ENCODE results near the gene HOXC9.

DNA sequence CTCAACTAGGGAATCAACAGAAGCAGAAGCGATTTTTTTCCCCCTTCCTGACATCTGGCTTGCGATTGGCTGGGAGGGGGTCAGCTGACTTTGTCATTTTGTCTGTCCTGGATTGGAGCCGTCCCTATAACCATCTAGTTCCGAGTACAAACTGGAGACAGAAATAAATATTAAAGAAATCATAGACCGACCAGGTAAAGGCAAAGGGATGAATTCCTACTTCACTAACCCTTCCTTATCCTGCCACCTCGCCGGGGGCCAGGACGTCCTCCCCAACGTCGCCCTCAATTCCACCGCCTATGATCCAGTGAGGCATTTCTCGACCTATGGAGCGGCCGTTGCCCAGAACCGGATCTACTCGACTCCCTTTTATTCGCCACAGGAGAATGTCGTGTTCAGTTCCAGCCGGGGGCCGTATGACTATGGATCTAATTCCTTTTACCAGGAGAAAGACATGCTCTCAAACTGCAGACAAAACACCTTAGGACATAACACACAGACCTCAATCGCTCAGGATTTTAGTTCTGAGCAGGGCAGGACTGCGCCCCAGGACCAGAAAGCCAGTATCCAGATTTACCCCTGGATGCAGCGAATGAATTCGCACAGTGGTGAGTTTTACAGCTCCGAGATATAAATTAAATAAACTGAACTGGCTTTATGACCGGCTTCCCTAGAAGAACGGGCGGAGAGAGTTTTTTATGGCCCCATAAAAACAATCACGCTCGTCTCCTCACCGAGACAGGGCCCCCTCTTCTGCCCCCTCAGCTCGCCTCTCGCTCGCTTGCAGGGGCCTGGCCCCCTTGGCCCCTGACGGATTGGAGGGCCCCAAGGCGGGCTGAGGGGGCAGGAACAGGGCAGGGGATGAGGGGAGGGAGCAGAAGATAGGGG, 28.6 kb downstream of the HOXC9 start, which contains the start of gene HOXC6:
- TF ChIP-seq NFYB (CRISPR knock-in tag; conservative IDR thresholded peaks at IDR 0.05; ENCODE audit: low read depth) (no peak), KAT7 (CRISPR knock-in tag; IDR thresholded peaks at IDR 0.05; ENCODE audit: borderline replicate concordance) (no peak), IRF2 (CRISPR knock-in tag; IDR thresholded peaks at IDR 0.05; ENCODE audit: borderline replicate concordance, low read depth) (no peak), ESRRA (CRISPR knock-in tag; IDR thresholded peaks at IDR 0.05; ENCODE audit: borderline replicate concordance) (no peak), NR1H2 (CRISPR knock-in tag; IDR thresholded peaks at IDR 0.05) (no peak), TP53 (CRISPR knock-in tag; IDR thresholded peaks at IDR 0.05) (no peak)
- TF ChIP-seq, protein P1, sequence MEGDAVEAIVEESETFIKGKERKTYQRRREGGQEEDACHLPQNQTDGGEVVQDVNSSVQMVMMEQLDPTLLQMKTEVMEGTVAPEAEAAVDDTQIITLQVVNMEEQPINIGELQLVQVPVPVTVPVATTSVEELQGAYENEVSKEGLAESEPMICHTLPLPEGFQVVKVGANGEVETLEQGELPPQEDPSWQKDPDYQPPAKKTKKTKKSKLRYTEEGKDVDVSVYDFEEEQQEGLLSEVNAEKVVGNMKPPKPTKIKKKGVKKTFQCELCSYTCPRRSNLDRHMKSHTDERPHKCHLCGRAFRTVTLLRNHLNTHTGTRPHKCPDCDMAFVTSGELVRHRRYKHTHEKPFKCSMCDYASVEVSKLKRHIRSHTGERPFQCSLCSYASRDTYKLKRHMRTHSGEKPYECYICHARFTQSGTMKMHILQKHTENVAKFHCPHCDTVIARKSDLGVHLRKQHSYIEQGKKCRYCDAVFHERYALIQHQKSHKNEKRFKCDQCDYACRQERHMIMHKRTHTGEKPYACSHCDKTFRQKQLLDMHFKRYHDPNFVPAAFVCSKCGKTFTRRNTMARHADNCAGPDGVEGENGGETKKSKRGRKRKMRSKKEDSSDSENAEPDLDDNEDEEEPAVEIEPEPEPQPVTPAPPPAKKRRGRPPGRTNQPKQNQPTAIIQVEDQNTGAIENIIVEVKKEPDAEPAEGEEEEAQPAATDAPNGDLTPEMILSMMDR (IDR thresholded peaks at IDR 0.05), result no peak
- TF ChIP-seq, protein P2, sequence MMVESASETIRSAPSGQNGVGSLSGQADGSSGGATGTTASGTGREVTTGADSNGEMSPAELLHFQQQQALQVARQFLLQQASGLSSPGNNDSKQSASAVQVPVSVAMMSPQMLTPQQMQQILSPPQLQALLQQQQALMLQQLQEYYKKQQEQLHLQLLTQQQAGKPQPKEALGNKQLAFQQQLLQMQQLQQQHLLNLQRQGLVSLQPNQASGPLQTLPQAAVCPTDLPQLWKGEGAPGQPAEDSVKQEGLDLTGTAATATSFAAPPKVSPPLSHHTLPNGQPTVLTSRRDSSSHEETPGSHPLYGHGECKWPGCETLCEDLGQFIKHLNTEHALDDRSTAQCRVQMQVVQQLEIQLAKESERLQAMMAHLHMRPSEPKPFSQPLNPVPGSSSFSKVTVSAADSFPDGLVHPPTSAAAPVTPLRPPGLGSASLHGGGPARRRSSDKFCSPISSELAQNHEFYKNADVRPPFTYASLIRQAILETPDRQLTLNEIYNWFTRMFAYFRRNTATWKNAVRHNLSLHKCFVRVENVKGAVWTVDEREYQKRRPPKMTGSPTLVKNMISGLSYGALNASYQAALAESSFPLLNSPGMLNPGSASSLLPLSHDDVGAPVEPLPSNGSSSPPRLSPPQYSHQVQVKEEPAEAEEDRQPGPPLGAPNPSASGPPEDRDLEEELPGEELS (CRISPR knock-in tag; IDR thresholded peaks at IDR 0.05), result no peak
- TF ChIP-seq, protein P3, sequence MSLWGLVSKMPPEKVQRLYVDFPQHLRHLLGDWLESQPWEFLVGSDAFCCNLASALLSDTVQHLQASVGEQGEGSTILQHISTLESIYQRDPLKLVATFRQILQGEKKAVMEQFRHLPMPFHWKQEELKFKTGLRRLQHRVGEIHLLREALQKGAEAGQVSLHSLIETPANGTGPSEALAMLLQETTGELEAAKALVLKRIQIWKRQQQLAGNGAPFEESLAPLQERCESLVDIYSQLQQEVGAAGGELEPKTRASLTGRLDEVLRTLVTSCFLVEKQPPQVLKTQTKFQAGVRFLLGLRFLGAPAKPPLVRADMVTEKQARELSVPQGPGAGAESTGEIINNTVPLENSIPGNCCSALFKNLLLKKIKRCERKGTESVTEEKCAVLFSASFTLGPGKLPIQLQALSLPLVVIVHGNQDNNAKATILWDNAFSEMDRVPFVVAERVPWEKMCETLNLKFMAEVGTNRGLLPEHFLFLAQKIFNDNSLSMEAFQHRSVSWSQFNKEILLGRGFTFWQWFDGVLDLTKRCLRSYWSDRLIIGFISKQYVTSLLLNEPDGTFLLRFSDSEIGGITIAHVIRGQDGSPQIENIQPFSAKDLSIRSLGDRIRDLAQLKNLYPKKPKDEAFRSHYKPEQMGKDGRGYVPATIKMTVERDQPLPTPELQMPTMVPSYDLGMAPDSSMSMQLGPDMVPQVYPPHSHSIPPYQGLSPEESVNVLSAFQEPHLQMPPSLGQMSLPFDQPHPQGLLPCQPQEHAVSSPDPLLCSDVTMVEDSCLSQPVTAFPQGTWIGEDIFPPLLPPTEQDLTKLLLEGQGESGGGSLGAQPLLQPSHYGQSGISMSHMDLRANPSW (CRISPR knock-in tag; conservative IDR thresholded peaks at IDR 0.05; ENCODE audit: low read depth), result no peak

All from WTC11 (cell line).